H4 (cell line): ENCODE results near the gene TBC1D7. TPM values are rescaled to one million over a fixed set of nuclear protein-coding genes. Genes with fewer than 3 reads are reported as not detected.

Experiments used
- DNase-seq: peaks from one replicate; pipeline ENCODE4 v3.0.0-alpha.2; 2015; ENCODE audit warnings: low spot score
- total RNA-seq: library from RNA; depleted of rRNA; stranded (reverse); fragments of >200 nt; shearing (Covaris generic); gene quantifications from 2 replicates; pipeline ENCODE4 v1.2.3, GENCODE V29; 2014

TBC1D7 gene
- total RNA-seq, 1 experiment from 2014 or later, result 31.9 TPM

- no peak for DNase-seq
These were observed 8.3 kb downstream of the TBC1D7 start for GRCh38 chr6:13319891-13320564.

- DNase-seq, result no peak
These were observed 9.5 kb downstream of the TBC1D7 start for GRCh38 chr6:13318821-13319220.

- no peak for DNase-seq
These were observed 12.4 kb downstream of the TBC1D7 start for GRCh38 chr6:13315896-13316295.

GRCh38 chr6:13314806-13315205 lies 13.5 kb downstream of the TBC1D7 start:
- DNase-seq, result no peak

- DNase-seq, result no peak
These were observed 17.2 kb downstream of the TBC1D7 start for GRCh38 chr6:13311155-13311554.

- DNase-seq, result no peak
These were observed 20.0 kb downstream of the TBC1D7 start for GRCh38 chr6:13308332-13308731.

DNA sequence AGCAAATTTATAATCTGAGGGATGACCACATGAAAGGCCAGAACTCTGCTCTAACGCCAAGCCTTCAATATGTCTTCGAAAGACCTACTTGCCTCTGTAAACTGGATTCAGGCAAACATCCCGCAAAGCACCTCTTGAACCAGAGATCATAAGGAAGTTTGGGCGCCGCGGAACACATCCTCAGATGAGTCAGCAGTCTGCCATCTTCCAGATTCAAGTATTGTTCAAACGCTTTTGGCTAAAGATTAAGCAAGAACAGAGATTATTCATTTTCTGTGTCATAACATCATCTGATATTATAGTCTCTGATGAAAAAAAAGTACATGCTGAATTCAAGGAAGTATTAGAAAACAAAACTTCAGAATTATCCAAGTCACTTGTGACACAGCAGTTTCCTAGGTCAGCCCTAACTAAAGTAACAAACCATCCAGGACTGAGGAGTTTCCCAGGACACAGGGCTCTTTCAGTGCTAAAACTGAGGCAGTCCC lies 20.8 kb downstream of the TBC1D7 start:
- DNase-seq, result no peak

- no peak for DNase-seq
These were observed 22.5 kb downstream of the TBC1D7 start for GRCh38 chr6:13305791-13306190.

DNA sequence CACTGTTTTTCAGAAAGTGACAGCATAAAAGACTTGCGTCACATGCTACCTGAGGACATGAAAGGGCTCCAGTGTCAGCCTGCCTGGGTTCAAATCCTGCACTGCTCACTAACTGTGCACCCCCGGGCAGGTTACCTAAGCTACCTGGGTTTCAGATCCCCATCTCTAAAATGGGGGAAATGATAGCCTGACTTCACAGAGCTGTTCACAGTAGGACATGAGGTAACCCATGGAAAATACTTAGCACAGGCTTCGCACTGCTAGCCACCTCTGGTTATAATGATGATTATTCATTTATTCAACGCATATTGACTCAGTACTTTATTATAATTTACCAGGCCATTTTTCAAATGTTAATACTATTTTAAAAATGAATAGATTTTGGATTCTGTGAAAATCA lies 23.0 kb downstream of the TBC1D7 start:
- no peak for DNase-seq

- DNase-seq, result no peak
These were observed 23.6 kb downstream of the TBC1D7 start for GRCh38 chr6:13304580-13305260.

- no peak for DNase-seq
These were observed 24.2 kb downstream of the TBC1D7 start for GRCh38 chr6:13304101-13304500.

- DNase-seq, result peak; percentile 55
These were observed 24.7 kb downstream of the TBC1D7 start for GRCh38 chr6:13303668-13304017.

DNA sequence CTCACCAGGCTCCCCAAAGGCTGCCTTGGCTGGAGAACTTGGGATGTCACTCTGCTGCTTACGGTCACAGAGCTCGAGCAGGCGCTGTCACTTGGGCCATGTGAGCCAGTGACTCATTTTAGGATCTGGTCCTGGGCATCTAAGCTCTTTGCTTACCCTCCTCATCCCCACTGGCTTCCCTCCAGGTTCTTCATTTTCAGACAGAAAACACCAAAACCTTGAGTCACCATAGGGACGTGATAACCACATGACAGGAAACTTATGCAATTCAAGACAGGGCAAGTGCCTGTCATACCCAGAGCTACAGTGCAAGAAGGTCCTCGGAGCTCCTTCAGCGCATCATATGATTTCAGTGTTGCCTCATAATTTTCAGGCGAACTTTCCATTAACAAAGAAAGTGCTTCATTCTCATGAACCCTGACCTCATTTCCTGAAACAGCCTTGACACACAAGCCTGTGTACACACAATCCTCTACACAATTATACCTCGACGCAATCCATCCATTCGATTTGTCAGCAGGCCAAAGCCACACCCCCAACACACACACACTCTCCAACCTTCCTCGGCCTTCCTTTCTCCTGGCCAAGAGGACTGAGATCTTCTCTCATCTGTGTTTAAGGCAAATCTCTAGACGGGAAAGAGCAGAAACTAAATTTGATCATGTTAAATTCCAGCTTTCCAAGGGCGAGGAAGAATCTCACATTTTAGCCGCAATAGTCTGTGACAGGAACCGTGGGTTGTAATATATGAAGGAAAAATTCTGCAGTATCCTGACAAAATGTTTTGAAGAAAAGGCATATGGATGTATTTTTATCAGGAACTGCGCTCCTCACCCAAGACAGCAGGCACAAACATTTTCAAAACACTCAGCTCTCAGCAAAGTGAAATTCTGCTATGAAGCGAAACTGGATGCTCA lies 25.3 kb downstream of the TBC1D7 start:
- peak; percentile 98 for DNase-seq

DNA sequence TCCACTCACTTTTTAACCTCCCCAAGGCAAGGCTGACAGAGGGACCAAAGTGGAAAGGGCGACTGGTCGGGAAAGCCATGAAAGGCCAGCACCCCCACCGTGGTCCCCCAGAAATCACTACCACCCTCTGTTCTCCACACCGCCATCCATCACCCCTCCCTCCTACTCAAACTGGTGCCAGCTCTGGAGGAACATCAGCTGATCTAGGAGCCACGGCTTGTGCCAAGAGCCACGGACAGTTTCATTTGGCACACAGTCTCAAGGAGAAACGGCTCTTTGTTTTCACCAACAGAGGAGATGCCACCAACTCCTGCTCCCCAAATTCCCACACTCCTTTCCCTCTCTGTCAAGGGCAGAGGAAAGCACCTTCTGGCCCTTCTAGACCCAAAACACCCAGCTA lies 26.0 kb downstream of the TBC1D7 start:
- no peak for DNase-seq

DNA sequence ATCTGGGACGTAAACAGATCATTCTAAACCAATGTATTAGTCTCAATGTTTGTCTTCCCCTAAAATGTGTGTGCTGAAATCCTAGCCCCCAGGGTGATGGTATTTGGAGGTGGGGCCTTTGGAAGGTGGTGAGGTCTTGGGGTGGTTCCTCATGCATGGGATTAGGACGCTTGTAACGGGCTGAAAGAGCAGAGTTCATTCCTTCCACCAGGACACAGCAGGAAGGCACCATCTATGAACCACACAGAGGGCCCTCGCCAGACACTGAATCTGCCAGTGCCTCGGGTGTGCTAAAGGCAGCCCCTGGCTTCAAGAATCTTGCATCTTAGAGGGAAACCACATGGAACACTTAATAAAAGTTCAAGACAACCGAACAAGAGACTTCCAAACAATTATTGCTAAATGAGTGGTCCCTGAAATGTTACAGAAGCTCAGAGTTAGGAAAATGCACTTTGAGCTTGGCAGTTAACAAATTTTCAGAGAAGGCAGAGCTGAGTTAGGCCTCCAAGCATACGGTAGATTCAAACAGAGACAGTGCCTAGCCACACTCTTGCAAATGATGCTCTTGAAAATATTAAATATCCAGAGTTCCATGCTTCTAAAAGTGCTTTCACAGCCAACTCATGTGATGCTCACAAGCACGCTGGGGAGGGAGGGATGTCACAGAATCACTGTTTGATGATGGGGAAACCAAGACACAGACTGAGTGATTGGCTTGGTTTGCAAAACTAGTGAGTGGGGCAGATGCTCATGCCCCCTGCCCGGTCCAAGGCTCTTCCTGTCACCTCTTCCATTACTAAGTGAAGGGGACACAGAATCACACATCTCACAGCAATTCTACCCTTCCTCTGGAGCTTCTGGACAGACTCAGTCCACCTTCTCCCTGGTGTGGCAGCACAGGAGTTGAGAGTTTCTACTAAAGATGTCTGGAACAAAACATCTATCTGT lies 27.4 kb downstream of the TBC1D7 start:
- DNase-seq, result no peak

DNA sequence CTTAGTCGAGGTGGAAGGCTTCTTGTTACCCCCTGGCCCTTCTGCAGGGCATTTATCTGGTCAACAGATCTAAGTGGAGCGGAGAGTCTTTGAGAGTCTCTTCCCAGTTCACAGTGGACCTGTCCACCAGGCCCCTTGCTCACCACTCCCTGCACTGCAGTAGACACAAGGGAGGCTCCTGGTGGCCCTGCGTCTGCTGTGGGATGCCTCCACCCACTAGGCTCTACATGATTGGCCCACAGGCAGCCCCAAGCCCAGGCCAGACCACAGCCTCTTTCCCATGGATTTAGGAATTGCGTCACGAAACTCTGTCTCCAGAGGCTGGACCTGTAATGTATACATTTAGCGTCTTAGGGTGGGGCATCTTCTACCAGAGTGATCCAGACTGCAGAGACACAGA lies 28.4 kb downstream of the TBC1D7 start:
- no peak for DNase-seq

GRCh38 chr6:13299403-13299821 lies 28.9 kb downstream of the TBC1D7 start:
- DNase-seq, result no peak

DNA sequence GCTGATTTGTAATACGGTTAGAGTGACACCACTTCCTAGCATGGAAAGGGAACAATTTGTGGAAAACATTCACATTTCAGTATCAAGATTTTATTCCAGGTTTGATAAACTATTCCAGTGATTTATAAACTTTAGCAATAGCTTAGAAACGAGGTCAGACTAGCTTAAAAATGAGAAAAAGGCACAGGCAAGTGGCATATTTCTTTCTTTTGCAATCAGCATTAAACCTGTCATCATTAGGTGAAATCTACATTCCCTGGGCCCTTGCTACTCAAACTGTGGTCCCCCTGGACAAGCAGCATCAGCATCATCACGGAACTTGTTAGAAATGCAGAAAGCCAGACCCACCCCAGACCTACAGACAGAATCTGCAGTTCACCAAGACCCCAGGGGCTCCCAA lies 29.9 kb downstream of the TBC1D7 start:
- no peak for DNase-seq

DNA sequence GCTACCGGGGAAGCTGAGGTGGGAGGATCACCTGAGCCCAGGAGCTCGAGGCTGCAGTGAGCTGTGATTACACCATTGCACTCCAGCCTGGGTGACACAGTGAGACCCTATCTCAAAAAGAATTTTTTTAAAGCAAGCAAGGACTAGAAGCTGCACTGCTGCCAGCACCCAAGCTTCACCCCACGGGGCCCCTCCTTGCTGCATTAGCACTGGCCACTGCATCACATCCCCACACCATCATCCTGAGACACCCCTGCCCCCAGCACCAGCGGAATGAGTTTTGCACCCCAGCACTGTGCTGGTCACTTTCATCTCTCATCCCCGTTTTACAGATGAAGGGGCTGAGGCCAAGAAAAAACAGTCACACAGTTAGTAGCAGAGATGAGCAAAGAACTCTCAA lies 30.9 kb downstream of the TBC1D7 start:
- DNase-seq, result no peak

GRCh38 chr6:13296536-13296997 lies 31.8 kb downstream of the TBC1D7 start:
- no peak for DNase-seq

- no peak for DNase-seq
These were observed 32.8 kb downstream of the TBC1D7 start for GRCh38 chr6:13295576-13295975.
